NCI-H2029 (cell line): ENCODE results near the gene CACNA2D3.
"Not testable (repeated sequence)": the region's sequence is repeated elsewhere in the genome, so short reads cannot be mapped to it uniquely, and the experiment has no call there.

ENCODE experiments used
- DNase-seq: peaks from one replicate; lab custom pipeline; 2025; lab: John Stamatoyannopoulos, UW

CACNA2D3 gene

DNA sequence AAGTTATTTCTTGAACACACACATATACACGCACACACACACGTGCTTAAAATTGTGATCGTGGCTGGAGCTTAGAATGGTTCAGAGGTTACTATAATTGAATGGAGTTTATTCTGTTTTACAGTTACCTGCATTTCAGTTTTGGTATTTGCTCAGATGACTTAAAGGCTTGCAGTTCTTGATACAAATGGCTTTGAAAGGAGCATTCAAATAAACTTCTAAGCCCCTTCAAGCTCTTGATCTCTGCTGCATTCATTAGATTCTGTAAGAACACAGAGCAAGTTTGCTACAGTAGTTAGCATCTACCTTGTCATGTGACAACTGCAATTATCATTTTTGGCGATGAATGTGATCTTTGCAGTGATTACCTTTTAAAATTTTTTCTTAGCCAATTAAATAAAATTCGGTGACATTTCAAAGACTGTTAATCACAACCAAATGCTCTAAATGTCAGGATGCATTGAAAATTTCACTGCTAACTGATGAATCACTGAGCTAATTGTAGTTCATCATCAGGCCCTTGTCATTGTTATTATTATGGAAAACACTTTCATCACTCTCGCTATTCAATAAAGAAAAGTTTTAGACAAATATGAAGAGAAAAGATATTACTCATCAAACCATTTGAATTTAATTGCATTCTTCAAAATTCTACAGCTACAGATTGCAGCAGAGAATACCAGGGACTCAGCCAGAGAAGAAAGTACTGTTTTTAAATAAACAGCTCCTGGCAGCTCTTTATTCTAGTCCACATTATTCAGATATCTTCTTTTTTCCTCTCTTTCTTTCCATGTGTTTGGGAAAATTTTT lies 509.4 kb downstream of the CACNA2D3 start:
- DNase-seq = no peak

GRCh38 chr3:54632326-54632665 lies 509.9 kb downstream of the CACNA2D3 start:
- DNase-seq = no peak

DNA sequence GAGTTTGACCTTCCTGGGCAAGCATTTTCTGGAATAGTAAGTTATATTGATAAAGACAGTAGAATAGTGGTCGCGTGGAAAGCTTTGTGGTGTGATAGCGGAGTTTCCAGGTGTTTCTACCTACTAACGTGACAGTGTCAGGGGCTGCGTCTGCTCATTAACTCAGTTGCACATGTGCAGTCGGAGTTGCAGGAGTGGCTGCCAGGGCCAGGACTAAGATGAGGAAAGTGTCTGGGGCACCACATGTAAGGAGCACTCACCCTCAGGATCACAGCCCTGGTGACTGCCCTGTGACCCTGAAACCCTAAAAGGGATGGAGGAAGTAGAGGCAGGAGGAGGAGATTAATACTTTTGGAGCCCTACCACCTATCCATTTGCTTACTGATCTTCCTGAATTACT lies 510.5 kb downstream of the CACNA2D3 start:
- DNase-seq = no peak

DNA sequence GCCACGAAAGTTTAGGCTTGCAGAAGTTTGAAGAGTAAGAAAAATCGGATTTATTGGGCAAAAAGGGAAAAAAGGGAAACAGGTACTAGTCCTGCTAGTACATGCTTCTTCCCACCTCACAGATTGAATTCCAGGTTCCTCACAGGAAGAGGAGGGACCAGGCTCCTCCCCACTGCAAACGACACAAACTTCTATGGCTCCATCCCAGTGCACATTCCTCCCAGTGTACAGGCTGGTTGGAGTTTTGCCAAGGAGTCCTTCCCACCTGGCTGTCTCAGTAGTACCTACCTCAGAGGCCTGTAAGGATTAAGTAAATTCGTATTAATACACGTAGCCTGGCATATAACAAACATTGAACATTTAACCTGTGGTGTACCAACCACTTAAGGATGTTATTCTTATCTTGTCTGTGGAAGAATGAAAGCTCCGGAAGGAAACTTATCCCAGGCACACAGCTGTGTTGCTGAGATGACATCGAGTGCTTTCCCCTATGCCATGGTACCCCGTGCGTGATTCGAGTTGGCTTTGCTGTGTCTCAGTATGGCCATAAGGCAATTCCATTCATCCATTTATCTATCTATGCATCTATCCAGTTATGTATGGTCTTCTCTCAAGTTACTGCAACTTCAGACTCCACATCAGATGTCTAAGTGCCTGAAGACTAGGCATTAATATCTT lies 511.2 kb downstream of the CACNA2D3 start:
- DNase-seq = no peak

DNA sequence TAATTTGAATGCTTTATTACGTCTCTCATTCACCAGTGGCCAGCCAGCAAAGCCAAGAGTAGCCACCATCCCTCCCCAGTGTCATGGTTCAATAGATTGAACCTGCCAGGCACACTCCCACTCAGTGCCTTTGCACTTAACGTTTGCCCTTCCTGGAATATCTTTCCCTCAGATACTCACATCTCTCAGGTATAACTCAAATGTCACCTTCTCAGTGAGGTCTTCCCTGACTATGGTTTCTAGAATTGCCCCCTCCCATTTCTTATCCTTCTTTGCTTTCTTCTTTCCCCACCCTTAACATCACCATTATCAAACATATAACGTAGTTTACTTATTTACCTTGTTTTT lies 511.7 kb downstream of the CACNA2D3 start:
- DNase-seq = no peak

DNA sequence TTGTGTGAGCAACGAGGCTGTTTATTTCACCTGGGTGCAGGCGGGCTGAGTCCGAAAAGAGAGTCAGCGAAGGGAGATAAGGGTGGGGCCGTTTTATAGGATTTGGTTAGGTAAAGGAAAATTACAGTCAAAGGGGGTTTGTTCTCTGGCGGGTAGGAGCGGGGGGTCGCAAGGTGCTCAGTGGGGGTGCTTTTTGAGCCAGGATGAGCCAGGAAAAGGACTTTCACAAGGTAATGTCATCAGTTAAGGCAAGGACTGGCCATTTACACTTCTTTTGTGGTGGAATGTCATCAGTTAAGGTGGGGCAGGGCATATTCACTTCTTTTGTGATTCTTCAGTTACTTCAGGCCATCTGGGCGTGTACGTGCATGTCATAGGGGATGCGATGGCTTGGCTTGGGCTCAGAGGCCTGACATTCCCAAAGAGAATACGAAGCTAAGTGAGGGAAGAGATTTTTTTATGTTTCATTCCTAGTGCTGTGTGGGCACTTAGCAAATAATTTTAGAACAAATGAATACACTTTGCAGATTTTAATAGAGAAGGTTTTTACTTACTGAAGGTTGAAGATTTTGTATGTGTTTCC lies 517.5 kb downstream of the CACNA2D3 start:
- not testable (repeated sequence) for DNase-seq

GRCh38 chr3:54641226-54642014 lies 519.1 kb downstream of the CACNA2D3 start:
- DNase-seq = no peak

DNA sequence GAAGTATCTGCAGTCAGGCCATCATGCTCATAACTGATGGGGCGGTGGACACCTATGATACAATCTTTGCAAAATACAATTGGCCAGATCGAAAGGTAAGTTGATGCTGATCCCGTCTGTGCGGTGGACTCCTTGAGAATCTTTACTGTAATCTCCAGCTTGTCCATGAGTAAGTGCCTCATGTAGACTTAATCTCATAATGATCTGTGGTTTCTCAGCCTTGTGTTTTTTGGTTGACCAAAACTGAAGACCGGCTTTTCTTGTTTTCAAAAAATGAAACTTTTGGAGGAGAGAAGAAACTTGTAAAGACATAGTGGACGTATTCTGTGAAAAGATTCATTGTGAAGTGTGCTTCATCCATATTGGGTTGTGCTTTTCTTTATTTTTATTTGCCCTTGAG lies 519.8 kb downstream of the CACNA2D3 start:
- DNase-seq = no peak

DNA sequence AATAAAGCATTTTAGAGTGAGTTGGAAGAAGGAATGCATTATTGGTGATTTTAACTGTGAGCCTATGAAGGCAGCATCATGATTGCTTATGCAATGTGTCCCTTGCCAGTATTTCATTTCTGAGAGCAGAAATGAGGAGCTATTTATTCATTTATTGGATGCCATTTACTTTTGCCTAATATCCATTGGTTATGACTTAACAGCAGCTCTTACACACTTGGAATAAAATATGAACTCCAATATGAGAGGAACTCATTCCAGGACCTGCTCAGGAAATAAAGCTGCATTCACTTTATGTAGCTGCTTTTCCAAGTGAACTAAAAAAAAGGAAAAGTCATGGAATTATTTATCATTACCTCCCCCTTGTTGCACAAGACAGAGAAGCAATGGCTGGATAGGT lies 525.4 kb downstream of the CACNA2D3 start:
- no peak for DNase-seq

GRCh38 chr3:54649551-54649950 lies 527.2 kb downstream of the CACNA2D3 start:
- no peak for DNase-seq

- DNase-seq = no peak
These were observed 531.3 kb downstream of the CACNA2D3 start for GRCh38 chr3:54653456-54654195.

DNA sequence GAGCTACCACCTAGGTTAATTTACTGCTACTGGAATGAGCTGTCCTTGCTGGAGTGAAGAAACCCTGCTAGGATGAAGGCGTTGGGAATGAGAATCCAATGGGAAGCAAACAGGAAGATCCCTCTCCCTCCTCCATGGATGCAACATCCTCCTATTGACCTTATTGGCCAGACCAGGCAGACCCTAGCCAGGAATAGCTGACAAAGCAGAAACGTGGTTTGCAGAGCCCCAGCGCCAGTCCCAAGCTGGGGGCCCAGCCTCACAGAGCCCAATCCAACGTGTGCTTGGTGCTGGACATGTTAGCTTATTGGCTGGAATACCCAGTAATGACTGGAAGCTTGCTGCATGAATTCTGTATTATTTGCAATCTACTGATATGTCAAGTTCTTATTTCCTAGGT lies 532.4 kb downstream of the CACNA2D3 start:
- DNase-seq = no peak

DNA sequence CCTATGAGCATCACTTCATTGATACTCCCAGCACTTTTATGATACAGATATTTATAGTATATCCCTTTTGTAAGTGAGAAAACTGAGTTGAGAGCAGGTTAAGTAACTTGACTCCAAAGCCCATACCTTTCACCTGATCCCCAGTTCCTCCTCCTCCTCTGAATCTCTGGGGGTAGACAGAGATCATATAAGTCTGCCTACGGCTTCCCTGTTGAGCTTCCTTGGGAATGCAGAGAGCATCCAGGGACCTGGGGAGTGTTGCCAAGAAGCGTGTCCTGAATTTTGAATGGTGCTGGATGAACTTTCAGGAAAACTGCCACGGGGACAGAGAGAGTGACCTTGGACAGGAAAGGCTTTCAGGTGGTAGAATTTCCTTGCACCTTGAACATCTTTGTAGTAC lies 537.0 kb downstream of the CACNA2D3 start:
- DNase-seq = no peak

GRCh38 chr3:54660714-54661132 lies 538.4 kb downstream of the CACNA2D3 start:
- DNase-seq = no peak

- no peak for DNase-seq
These were observed 538.8 kb downstream of the CACNA2D3 start for GRCh38 chr3:54661151-54661550.

- no peak for DNase-seq
These were observed 541.2 kb downstream of the CACNA2D3 start for GRCh38 chr3:54663501-54664011.

DNA sequence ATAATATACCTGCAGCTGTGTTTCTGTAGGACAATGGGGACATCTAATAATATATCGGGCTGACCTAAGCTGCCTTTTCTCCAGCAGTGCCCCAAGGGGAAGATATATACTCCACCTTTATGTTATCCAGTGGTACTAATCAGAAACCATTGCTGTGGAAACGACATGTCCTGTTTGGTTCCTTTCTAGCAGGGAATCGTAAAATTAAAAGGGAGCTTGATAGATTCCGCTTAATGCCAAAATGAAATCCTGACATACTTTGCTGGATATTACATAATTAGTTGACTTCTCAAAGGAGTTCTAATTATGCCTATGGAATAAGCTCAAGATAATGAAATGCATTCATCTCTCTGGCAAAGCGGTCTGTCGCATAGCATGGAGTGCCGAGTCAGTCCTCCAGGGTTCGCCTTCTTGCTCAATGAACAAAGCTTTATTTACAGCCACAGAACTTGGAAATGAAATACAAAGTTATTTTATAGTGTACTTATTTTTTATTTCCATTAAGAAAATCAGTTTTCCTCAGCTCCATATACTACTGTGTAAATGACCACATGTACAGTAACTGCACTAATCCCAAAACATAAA lies 542.8 kb downstream of the CACNA2D3 start:
- DNase-seq = no peak

- DNase-seq = no peak
These were observed 545.9 kb downstream of the CACNA2D3 start for GRCh38 chr3:54668236-54668635.

DNA sequence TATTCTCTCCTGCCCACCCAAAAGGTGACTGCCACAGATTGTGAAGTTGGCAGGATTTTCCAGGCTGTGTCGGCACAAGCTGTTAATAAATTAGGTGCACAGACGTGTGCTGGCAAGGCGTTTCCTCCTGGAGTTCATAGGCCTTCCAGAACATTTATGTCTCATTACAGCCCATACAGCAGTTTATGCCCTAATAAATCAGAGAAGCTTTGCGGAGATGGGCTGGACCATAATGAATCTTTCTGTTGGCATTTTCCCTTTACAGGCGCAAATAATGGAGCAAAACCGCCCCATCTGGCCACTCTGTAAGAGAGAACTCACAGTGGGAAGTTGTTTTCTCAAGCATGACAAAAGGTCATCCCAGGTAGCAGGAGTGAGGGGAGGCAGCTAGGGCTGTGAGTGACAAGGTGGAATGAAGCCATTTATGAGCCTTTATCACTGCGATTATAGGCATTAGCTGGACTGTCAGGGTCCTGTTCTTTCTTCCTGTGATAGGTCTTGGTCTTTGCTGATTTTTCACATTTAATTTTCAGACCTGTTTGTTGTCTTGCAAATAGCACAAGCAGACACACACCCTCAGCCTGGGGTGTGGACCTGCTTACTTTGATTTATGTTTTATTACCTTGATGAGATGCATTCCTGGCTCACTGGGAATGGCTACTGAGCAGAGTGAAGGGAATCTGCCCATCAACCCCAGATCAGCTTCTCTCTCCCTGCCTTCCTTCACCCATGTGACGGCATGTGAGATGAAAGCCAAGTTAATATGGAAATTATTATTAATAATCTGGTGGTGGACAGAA lies 548.0 kb downstream of the CACNA2D3 start:
- DNase-seq = no peak

DNA sequence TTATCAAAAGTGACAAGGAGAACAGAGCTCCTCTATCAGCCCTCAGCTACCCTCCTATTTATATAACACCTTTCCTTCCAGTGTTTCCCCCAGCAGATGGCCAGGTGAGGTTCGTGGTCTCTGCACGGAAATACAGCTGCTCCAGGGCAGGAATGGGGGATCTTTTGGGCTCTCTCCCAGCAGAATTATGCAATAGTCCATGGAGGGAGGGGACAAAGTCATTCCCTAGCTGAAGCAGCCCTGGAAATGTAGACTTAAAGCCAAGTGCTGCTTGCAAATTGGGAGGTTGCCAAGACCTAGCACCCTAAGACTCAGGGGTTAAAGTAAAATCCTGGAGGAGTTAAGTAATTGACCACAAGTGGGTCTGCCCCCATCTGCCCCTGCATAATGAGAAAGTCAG lies 549.2 kb downstream of the CACNA2D3 start:
- no peak for DNase-seq
